ENCODE results near the gene CROCC.

The CROCC gene

GRCh38 chr1:17014671-17015567, 93.2 kb downstream of the CROCC start:
- DNase-seq: no peak

GRCh38 chr1:17016317-17016661, 94.6 kb downstream of the CROCC start:
- DNase-seq: no peak

- no peak for DNase-seq
Observed at GRCh38 chr1:17017435-17017834, 95.7 kb downstream of the CROCC start.

GRCh38 chr1:17018849-17019248, 97.1 kb downstream of the CROCC start:
- no peak for DNase-seq

- DNase-seq: no peak
Observed at GRCh38 chr1:17020502-17020901, 98.8 kb downstream of the CROCC start.

GRCh38 chr1:17021896-17022295, 100.2 kb downstream of the CROCC start:
- no peak for DNase-seq

Measured in NCI-H69 (cell line).